Upper lobe of right lung (tissue), 1 donor: Measurements from ENCODE around the gene FGD5. TPM values are rescaled to one million over a fixed set of nuclear protein-coding genes. Genes with fewer than 3 reads are reported as not detected.

ENCODE experiments used
- ATAC-seq: fragments of 200-7000 bp; cut with Tn5 transposase; one replicate; pipeline ENCODE4 v1.9.1; 2020; ENCODE audit warnings: mild to moderate bottlenecking, moderate library complexity
- DNase-seq: peaks from one replicate; pipeline ENCODE4 v3.0.0-alpha.2; 2020
- H3K27ac ChIP-seq: fragments of 200-600 bp; one replicate; pipeline ENCODE4 v1.8.0; 2022
- H3K27me3 ChIP-seq: fragments of 200-600 bp; one replicate; pipeline ENCODE4 v1.8.0; 2022; ENCODE audit warnings: mild to moderate bottlenecking
- H3K36me3 ChIP-seq: fragments of 200-600 bp; one replicate; pipeline ENCODE4 v1.8.0; 2022
- H3K4me1 ChIP-seq: fragments of 200-600 bp; one replicate; pipeline ENCODE4 v1.8.0; 2022
- H3K4me3 ChIP-seq: fragments of 200-600 bp; one replicate; pipeline ENCODE4 v1.8.0; 2022; ENCODE audit warnings: mild to moderate bottlenecking
- H3K9me3 ChIP-seq: fragments of 200-600 bp; one replicate; pipeline ENCODE4 v1.8.0; 2022
- intact Hi-C: fragments of 100-400 bp; cut with DNase I; formaldehyde crosslinking; loops from one replicate; pipeline ENCODE4 v1.11.0; 2022
- total RNA-seq: library from RNA; stranded (reverse); fragmentation: NEBNext Ultra II Directional; extraction: Animal tissue kit (Norgen Biotek cat#: 25700); gene quantifications from one replicate; pipeline ENCODE4 v1.2.1, GENCODE V29; 2021
- TF ChIP-seq, protein P1 (sequence below): fragments of 200-600 bp; IDR thresholded peaks from one replicate; pipeline ENCODE4 v1.8.0; 2022; ENCODE audit warnings: antibody characterized with exemption
- donor health status: DM: no; HTN: yes; CAD: no; lungs with severe emphysema.

FGD5 gene
- total RNA-seq, 1 donor from 2014 or later: 84.2 TPM

DNA sequence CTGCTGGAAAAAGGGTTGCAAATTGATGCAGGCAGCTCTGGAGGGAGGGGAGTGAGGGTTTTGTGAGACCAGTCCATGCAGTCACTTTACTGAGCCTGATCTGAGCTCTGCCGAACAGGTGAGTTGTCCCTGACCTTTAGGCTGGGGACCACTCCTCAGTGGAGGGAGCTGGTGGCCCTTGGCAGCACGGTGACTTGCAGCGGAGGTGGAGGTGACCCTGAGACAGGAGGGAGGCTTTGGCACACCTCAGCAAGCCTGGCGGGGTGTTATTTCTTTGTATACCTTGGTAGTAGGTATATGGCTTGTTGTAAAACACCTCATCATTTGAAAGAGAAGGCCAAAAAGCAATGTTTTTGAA lies 43.5 kb downstream of the FGD5 start:
- DNase-seq: no peak
- H3K36me3 ChIP-seq: no peaks in the 10 kb centered on the region
- no peaks in the 10 kb centered on the region for H3K27me3 ChIP-seq
- TF ChIP-seq, protein P1, sequence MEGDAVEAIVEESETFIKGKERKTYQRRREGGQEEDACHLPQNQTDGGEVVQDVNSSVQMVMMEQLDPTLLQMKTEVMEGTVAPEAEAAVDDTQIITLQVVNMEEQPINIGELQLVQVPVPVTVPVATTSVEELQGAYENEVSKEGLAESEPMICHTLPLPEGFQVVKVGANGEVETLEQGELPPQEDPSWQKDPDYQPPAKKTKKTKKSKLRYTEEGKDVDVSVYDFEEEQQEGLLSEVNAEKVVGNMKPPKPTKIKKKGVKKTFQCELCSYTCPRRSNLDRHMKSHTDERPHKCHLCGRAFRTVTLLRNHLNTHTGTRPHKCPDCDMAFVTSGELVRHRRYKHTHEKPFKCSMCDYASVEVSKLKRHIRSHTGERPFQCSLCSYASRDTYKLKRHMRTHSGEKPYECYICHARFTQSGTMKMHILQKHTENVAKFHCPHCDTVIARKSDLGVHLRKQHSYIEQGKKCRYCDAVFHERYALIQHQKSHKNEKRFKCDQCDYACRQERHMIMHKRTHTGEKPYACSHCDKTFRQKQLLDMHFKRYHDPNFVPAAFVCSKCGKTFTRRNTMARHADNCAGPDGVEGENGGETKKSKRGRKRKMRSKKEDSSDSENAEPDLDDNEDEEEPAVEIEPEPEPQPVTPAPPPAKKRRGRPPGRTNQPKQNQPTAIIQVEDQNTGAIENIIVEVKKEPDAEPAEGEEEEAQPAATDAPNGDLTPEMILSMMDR: no peak
- no peaks in the 10 kb centered on the region for H3K9me3 ChIP-seq
- H3K27ac ChIP-seq: peak overlapping the region; percentile 63
- intact Hi-C loops: no loop called here
- H3K4me3 ChIP-seq: no peak overlapping the region
- no peak for ATAC-seq
- H3K4me1 ChIP-seq: peaks cover 28% of the 10 kb centered on the region

DNA sequence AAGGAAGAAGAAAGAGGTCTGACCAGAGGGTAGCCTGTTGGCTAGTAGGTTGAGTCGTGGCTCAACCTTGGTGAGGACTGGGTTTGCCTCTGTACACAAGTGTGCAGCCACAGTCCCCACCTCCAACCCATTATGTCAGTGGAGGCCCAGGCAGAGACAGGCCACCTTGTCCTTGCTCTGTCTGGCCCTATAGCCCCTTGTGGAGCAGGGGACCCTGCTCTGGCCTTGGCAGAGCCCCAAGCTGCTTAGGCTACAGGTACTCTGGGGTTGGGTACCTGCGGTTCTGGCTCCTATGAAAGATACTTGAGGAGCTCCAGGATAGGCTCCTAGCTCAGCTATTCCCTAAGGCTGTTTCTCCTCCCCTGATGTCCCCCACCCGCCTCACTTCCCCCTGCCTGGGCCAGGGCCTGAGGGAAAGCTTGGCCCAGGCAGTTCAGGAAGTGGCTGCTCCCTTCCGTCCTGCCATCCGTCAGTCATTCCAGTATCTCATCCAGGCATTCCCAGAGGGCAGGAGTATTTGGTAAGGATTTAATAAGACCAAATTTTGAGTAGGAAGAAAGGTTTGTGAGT lies 44.0 kb downstream of the FGD5 start:
- ATAC-seq: peak; percentile 27
- intact Hi-C loops: no loop called here

DNA sequence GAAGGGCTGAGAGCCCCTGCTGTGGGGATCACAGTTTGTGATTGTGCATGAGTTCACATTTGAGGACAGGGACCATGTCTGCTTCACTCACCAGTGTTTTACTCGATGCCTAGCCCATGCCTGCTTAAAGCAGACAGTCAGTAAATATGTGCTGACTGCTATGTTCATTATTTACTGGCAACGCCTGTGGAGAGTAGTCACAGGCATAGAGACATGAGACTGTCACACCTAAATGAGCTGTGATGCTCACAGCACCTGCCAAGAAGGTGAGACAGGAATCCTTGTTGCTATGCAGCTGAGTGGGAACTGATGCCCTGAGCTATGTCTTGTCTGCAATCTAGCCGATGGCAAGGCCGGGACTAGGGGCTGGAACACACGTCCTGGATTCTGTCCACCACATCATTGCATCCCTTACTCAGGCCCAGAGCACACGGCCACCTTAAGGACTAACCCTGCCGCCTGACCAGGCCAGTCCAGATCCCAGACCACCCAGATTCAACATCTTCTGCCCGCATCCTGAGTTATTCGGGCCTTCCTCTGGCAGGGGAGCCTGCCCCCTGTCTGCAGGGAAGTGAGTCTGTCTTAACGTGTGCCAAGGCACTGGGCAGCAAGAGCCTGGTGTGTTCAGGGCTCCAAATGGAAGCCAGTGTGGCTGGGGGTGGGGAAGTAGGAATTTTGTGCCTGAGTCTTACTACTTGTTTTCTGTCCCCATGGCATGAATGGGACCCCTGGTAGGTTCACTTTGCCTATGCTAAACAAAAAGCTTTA lies 44.8 kb downstream of the FGD5 start:
- Histone ChIP-seq H3K4me1 (peaks cover 28% of the 10 kb centered on the region), H3K27ac (peak overlapping the region; percentile 63), H3K36me3 (no peaks in the 10 kb centered on the region), H3K27me3 (no peaks in the 10 kb centered on the region), H3K4me3 (no peak overlapping the region), H3K9me3 (no peaks in the 10 kb centered on the region)
- intact Hi-C loops: no loop called here
- TF ChIP-seq, protein P1: peak; percentile 37
- no peak for ATAC-seq
- no peak for DNase-seq

More for the DNA sequence above, 44.0 kb downstream of the FGD5 start:
- H3K36me3 ChIP-seq: no peaks in the 10 kb centered on the region
- H3K4me3 ChIP-seq: no peak overlapping the region
- TF ChIP-seq, protein P1: no peak
- DNase-seq: no peak
- H3K9me3 ChIP-seq: no peaks in the 10 kb centered on the region
- H3K4me1 ChIP-seq: peaks cover 28% of the 10 kb centered on the region
- no peaks in the 10 kb centered on the region for H3K27me3 ChIP-seq
- H3K27ac ChIP-seq: peak overlapping the region; percentile 63

DNA sequence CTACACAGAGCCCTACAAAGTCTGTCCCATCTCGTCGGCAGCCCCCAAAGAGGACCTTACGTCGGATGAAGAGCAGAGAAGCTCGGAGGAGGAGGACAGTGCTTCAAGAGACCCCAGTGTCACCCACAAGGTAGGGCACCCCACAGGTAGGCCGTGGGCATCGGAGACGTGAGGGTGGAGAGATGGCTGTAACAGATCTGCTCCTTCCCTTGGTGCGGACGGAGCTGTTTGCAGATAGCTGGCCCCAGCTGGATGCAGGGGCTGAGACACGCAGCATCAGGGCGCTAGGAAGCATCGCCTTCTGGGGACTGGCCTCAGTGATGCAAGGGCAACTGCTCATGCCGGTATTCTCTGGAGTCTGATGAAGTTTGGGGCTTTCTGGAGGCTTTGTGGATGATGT lies 45.4 kb downstream of the FGD5 start:
- Histone ChIP-seq H3K9me3 (no peaks in the 10 kb centered on the region), H3K4me3 (no peak overlapping the region), H3K36me3 (no peaks in the 10 kb centered on the region), H3K27me3 (no peaks in the 10 kb centered on the region), H3K27ac (peak overlapping the region; percentile 63), H3K4me1 (peaks cover 28% of the 10 kb centered on the region)
- DNase-seq: no peak
- TF ChIP-seq, protein P1: no peak
- ATAC-seq: no peak
- intact Hi-C loops: no loop called here

DNA sequence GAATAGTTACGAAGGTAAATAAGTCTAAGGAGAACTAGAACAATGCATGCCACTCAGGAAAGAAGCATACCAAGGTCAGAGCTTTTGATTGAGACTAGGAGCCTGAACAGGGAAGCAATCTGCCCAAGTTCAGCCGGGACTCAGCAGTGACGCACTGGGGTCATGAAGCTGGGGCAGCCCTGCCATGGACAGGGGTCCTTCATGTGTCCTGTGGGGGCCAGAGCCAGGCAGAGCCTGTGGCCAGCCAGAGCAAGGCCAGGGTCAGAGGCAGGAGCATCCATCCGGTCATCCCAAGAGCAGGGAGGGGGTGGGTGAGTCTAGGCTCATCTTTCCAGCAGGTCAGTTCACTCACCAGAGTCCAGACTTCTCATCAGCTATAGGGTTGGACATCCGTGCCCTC lies 47.9 kb downstream of the FGD5 start:
- ATAC-seq (no peak), DNase-seq (no peak)
- H3K4me3 ChIP-seq: no peak overlapping the region
- no peaks in the 10 kb centered on the region for H3K27me3 ChIP-seq
- peaks cover 17% of the 10 kb centered on the region for H3K4me1 ChIP-seq
- no peaks in the 10 kb centered on the region for H3K36me3 ChIP-seq
- intact Hi-C loops: no loop called here
- H3K27ac ChIP-seq: no peak overlapping the region
- no peaks in the 10 kb centered on the region for H3K9me3 ChIP-seq
- TF ChIP-seq, protein P1: no peak
